GM19397 (cell line): ENCODE measurements around the gene DIS3L2.

Source experiments
- ATAC-seq: cut with Tn5 transposase; IDR thresholded peaks from one replicate; pipeline ENCODE4 v1.9.1; 2021; ENCODE audit warnings: mild to moderate bottlenecking, moderate library complexity; ENCODE audit not compliant: unreplicated experiment

DIS3L2 gene

GRCh38 chr2:232340171-232340935 lies 378.8 kb downstream of the DIS3L2 start:
- ATAC-seq, result no peak

- ATAC-seq, result no peak
These were observed 379.7 kb downstream of the DIS3L2 start for GRCh38 chr2:232341061-232341738.

GRCh38 chr2:232341739-232342126 lies 380.2 kb downstream of the DIS3L2 start:
- ATAC-seq, result no peak

GRCh38 chr2:232342635-232343565 lies 381.4 kb downstream of the DIS3L2 start:
- ATAC-seq, result no peak

- no peak for ATAC-seq
These were observed 382.3 kb downstream of the DIS3L2 start for GRCh38 chr2:232343821-232344220.

- ATAC-seq, result no peak
These were observed 383.7 kb downstream of the DIS3L2 start for GRCh38 chr2:232345251-232345650.

- no peak for ATAC-seq
These were observed 385.9 kb downstream of the DIS3L2 start for GRCh38 chr2:232347369-232347768.

- ATAC-seq, result no peak
These were observed 387.4 kb downstream of the DIS3L2 start for GRCh38 chr2:232348936-232349335.

- no peak for ATAC-seq
These were observed 388.0 kb downstream of the DIS3L2 start for GRCh38 chr2:232349546-232349945.

- ATAC-seq, result no peak
These were observed 388.6 kb downstream of the DIS3L2 start for GRCh38 chr2:232349946-232350635.

GRCh38 chr2:232350804-232351685 lies 389.5 kb downstream of the DIS3L2 start:
- no peak for ATAC-seq

GRCh38 chr2:232351686-232352510 lies 390.4 kb downstream of the DIS3L2 start:
- no peak for ATAC-seq

GRCh38 chr2:232352511-232353091 lies 391.1 kb downstream of the DIS3L2 start:
- no peak for ATAC-seq

GRCh38 chr2:232353096-232353495 lies 391.6 kb downstream of the DIS3L2 start:
- ATAC-seq, result no peak

GRCh38 chr2:232353660-232354059 lies 392.1 kb downstream of the DIS3L2 start:
- ATAC-seq, result no peak

- ATAC-seq, result no peak
These were observed 392.6 kb downstream of the DIS3L2 start for GRCh38 chr2:232354069-232354468.

- no peak for ATAC-seq
These were observed 400.1 kb downstream of the DIS3L2 start for GRCh38 chr2:232361646-232362045.

GRCh38 chr2:232362174-232362900 lies 400.8 kb downstream of the DIS3L2 start:
- no peak for ATAC-seq
